Mucosa of gallbladder (tissue), 1 donor: ENCODE data around the gene DAZ1. TPM values are rescaled to one million over a fixed set of nuclear protein-coding genes. Genes with fewer than 3 reads are reported as not detected.
"Not testable (repeated sequence)": the region's sequence is repeated elsewhere in the genome, so short reads cannot be mapped to it uniquely, and the experiment has no call there.

ENCODE experiments used
- DNase-seq: peaks from one replicate; pipeline ENCODE4 v3.0.0-alpha.2; 2020; ENCODE audit warnings: low spot score
- total RNA-seq: library from RNA; stranded (reverse); gene quantifications from one replicate; pipeline ENCODE4 v1.2.1, GENCODE V29; 2021
- donor health status: DM: no; HTN: no; CAD: no.

Gene DAZ1, protein sequence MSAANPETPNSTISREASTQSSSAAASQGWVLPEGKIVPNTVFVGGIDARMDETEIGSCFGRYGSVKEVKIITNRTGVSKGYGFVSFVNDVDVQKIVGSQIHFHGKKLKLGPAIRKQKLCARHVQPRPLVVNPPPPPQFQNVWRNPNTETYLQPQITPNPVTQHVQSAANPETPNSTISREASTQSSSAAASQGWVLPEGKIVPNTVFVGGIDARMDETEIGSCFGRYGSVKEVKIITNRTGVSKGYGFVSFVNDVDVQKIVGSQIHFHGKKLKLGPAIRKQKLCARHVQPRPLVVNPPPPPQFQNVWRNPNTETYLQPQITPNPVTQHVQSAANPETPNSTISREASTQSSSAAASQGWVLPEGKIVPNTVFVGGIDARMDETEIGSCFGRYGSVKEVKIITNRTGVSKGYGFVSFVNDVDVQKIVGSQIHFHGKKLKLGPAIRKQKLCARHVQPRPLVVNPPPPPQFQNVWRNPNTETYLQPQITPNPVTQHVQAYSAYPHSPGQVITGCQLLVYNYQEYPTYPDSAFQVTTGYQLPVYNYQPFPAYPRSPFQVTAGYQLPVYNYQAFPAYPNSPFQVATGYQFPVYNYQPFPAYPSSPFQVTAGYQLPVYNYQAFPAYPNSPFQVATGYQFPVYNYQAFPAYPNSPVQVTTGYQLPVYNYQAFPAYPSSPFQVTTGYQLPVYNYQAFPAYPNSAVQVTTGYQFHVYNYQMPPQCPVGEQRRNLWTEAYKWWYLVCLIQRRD
- total RNA-seq: not detected

DNA sequence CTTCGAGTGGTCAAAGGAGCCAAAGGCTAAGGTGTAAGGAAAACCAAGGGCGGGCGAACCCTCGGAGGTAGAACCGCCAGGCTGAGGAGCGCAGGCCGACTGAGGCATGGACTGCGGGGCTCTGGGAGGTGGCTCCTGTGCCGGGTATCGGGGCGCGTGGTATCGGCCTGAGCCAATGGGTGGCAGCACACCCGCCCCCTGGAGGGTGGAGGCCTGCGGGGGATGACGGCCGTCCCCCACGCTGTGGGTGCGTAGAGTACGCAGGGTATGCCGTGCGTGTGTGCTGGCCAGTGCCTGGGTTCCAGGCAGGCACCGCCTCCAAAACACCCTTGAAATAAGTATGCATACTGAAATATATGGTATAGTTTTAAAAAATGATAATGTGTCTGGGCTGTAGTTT is at the start of gene DAZ1:
DAZ1 (minus strand) TSS at position 101 of the 400 bp plus-strand sequence. CDS start 208 bp downstream, outside the sequence.
- DNase-seq: not testable (repeated sequence)

GRCh38 chrY:23219233-23219632 is 20.4 kb upstream of the DAZ1 start, which contains the start of gene DAZ2:
Gene DAZ2, plus strand, starts transcription at chrY:23219533. Its CDS starts 208 bp downstream, at chrY:23219741.
- not testable (repeated sequence) for DNase-seq

DNA sequence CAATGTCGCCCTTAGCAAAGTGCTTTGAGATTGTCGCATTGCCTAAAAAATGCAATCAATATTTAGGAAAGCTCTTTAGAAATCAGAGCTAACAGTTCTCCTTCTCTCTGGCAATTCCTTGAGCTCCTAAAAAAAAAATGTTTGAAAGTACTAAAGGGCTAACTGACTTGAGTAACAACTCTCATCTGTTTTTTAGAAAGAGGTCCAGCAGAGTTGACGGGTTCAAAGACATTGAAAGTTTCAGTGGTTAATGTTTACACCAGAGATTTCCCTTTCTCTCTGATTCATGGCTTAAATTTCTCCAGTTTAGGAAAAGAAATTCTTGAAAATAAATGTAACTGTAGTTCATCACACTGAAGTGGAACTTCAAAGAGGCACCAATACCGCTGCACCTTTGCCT is 11.9 kb upstream of the DAZ1 start:
- DNase-seq: not testable (repeated sequence)

DNA sequence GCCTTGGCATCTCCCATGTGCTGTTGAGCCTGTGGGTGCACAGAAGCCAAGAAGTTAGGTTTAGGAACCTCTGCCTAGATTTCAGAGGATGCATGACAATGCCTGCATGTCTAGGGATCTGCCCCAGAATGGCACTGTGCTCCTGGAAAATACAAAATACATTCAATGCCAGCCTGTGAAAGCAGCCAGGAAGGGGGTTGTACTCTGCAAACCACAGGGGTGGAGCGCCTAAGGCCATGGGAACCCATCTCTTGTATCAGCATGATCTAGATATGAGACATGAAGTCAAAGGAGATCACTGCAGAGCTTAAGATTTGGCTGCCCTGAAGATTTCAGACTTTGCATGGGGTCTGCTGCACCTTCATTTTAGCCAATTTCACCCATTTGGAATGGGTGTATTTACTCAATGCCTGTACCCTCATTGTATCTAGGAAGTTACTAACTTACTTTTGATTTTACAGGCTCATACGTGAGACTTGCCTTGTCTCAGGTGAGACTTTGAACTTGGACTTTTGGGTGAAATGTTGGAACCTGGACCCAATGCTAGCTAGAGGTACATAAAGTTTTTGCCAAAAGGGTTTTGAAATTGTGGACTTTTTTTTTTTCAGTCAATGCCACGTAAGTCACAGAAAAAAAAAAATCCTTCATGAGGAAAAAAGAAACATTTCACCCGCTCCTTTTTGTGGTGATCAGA is 11.1 kb upstream of the DAZ1 start:
- DNase-seq: not testable (repeated sequence)

- DNase-seq: not testable (repeated sequence)
These were observed 8.6 kb upstream of the DAZ1 start for GRCh38 chrY:23207455-23207854.

Other genes with a start within 250 kb of the DAZ1 start
- gene BPY2, start 214.7 kb downstream of the DAZ1 start, total RNA-seq: not detected
- not detected for gene DAZ2, start 20.5 kb upstream of the DAZ1 start, total RNA-seq